ENCODE data around the gene HMGCR. TPM values are rescaled to one million over a fixed set of nuclear protein-coding genes. Genes with fewer than 3 reads are reported as not detected.
A peak's percentile ranks its signal among the peaks of the same experiment; 100 is the strongest.

The HMGCR gene
- total RNA-seq, 1 experiment from 2014 or later, result 101 TPM

DNA sequence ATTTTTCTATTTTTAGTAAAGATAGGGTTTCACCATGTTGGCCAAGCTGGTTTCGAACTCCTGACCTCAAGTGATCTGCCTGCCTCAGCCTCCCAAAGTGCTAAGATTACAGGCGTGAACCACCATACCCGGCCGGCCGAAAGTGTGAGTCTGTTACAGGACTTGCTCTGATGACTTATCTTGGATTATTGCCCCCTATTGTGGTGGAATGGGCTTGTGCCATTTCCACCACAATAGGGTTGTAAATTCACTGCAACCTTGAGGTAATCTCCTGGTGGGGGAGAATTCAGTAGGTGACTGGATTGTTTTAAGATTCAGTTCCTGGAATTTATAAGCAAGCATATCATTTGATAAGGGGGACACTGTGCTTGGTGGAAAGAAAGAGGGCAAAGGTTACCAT is 15.0 kb upstream of the HMGCR start:
- ChIA-PET POLR2A (no interaction called here), RAD21 (ENCODE audit: low non-redundant PET in 1 of 2, low total read pairs in 2 of 2, uncharacterized antibody in 2 of 2, unreplicated experiment in 2 of 2) (interaction anchor here in 1 of 2 experiments (2.0 kb wide), 1 partner anchor 15 kb away, joined by 11 read pairs; the partner anchor contains the start of gene HMGCR), CTCF (interaction anchor here (1.2 to 2.8 kb wide), 2 partner anchors 8 to 15 kb away, joined by 3 to 9 read pairs; partner anchors contain the start of gene HMGCR)
- H3K27me3 ChIP-seq (ENCODE audit: insufficient read depth, low read length), result no peaks in the 10 kb centered on the region
- peaks cover 30 to 54% of the 10 kb centered on the region in 2 experiments for H3K4me1 ChIP-seq (ENCODE audit: control insufficient read depth in 1 of 2, insufficient read depth in 2 of 2, low read length in 2 of 2)
- no peak overlapping the region for H3K9ac ChIP-seq (ENCODE audit: low read length)
- no peak for ATAC-seq
- H3K4me3 ChIP-seq (replicated peaks in 1 of 2; ENCODE audit: low read depth in 1 of 2, low read length in 2 of 2), result no peak overlapping the region; a peak in 1 of 4 replicates
- TF ChIP-seq TCF7L2 (IDR thresholded peaks at IDR 0.05; ENCODE audit: borderline replicate concordance, extremely low read depth, insufficient read depth, insufficient read length) (no peak), EZH2 (IDR thresholded peaks at IDR 0.05) (no peak), RAD21 (IDR thresholded peaks at IDR 0.05; ENCODE audit: low read depth) (no peak), ZNF274 (IDR thresholded peaks at IDR 0.05; ENCODE audit: low read depth, low read length) (no peak), FOSL1 (IDR thresholded peaks at IDR 0.05; ENCODE audit: low read depth) (no peak), ELF1 (IDR thresholded peaks at IDR 0.05; ENCODE audit: borderline replicate concordance, low read depth) (no peak), CEBPB (IDR thresholded peaks at IDR 0.05; ENCODE audit: low read depth) (no peak), SP1 (IDR thresholded peaks at IDR 0.05; ENCODE audit: low read depth) (no peak), ZFX (IDR thresholded peaks at IDR 0.05) (no peak)
- TF ChIP-seq, protein P1, sequence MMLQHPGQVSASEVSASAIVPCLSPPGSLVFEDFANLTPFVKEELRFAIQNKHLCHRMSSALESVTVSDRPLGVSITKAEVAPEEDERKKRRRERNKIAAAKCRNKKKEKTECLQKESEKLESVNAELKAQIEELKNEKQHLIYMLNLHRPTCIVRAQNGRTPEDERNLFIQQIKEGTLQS (IDR thresholded peaks at IDR 0.05), result no peak
- TF ChIP-seq, protein P2, sequence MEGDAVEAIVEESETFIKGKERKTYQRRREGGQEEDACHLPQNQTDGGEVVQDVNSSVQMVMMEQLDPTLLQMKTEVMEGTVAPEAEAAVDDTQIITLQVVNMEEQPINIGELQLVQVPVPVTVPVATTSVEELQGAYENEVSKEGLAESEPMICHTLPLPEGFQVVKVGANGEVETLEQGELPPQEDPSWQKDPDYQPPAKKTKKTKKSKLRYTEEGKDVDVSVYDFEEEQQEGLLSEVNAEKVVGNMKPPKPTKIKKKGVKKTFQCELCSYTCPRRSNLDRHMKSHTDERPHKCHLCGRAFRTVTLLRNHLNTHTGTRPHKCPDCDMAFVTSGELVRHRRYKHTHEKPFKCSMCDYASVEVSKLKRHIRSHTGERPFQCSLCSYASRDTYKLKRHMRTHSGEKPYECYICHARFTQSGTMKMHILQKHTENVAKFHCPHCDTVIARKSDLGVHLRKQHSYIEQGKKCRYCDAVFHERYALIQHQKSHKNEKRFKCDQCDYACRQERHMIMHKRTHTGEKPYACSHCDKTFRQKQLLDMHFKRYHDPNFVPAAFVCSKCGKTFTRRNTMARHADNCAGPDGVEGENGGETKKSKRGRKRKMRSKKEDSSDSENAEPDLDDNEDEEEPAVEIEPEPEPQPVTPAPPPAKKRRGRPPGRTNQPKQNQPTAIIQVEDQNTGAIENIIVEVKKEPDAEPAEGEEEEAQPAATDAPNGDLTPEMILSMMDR (IDR thresholded peaks at IDR 0.05 in 2 of 3, conservative IDR thresholded peaks at IDR 0.05 in 1 of 3; ENCODE audit: borderline replicate concordance in 1 of 3, insufficient read depth in 1 of 3, low read depth in 2 of 3, low read length in 2 of 3), result no peak
- peak overlapping the region; percentile 66 for H2AFZ ChIP-seq (ENCODE audit: low read depth, low read length, poor library complexity, severe bottlenecking)
- intact Hi-C loops (cut with micrococcal nuclease), result no loop called here
- H4K20me1 ChIP-seq (ENCODE audit: insufficient read depth), result no peaks in the 10 kb centered on the region
- DNase-seq (ENCODE audit: low read depth, low spot score), result no peak
- H3K27ac ChIP-seq (ENCODE audit: low read depth, low read length), result peak overlapping the region; percentile 96
- H3K4me2 ChIP-seq (ENCODE audit: low read length), result peak overlapping the region; percentile 66
- BruUV-seq (replicated peaks), result no TSS peak
- no peaks in the 10 kb centered on the region for H3K36me3 ChIP-seq (ENCODE audit: control insufficient read depth in 1 of 2, insufficient read depth in 2 of 2, low read length in 2 of 2)
- no peaks in the 10 kb centered on the region for H3K9me2 ChIP-seq (ENCODE audit: insufficient read depth)
- H3K79me2 ChIP-seq (ENCODE audit: insufficient read depth, low read length), result no peaks in the 10 kb centered on the region
- H3K9me3 ChIP-seq (ENCODE audit: control insufficient read depth in 1 of 2, insufficient read depth in 1 of 2, low read depth in 1 of 2, low read length in 2 of 2), result no peaks in the 10 kb centered on the region
